ENCODE data around the gene PPP2R2D. TPM values are rescaled to one million over a fixed set of nuclear protein-coding genes. Genes with fewer than 3 reads are reported as not detected.

The PPP2R2D gene
- total RNA-seq, 2 donors from 2014 or later, result 35.5 to 37.5 TPM

GRCh38 chr10:131975003-131975402 lies 74.2 kb downstream of the PPP2R2D start:
- no peak for DNase-seq
- 94% methylated on average over 6 of the region's 6 CpGs; no CpG with 5 or more reads in 1 of the 2 experiments for WGBS, 2 experiments (ENCODE audit: insufficient coverage in 1 of 2, insufficient read length in 1 of 2)
- Histone ChIP-seq H3K27ac (ENCODE audit: low read depth, low read length) (no peak overlapping the region), H3K9me3 (ENCODE audit: control insufficient read depth, low read length) (no peaks in the 10 kb centered on the region), H3K27me3 (ENCODE audit: control insufficient read depth, insufficient read depth, low read length, poor library complexity, severe bottlenecking) (no peaks in the 10 kb centered on the region), H3K4me1 (ENCODE audit: control insufficient read depth, insufficient read depth, low read length) (no peaks in the 10 kb centered on the region), H3K4me3 (ENCODE audit: low read length) (no peak overlapping the region), H3K36me3 (ENCODE audit: control insufficient read depth, insufficient read depth, low read length) (peaks cover 83% of the 10 kb centered on the region), H3K9ac (ENCODE audit: extremely low read depth, low read length, poor library complexity, severe bottlenecking) (no peak overlapping the region)
- TF ChIP-seq, protein P1, sequence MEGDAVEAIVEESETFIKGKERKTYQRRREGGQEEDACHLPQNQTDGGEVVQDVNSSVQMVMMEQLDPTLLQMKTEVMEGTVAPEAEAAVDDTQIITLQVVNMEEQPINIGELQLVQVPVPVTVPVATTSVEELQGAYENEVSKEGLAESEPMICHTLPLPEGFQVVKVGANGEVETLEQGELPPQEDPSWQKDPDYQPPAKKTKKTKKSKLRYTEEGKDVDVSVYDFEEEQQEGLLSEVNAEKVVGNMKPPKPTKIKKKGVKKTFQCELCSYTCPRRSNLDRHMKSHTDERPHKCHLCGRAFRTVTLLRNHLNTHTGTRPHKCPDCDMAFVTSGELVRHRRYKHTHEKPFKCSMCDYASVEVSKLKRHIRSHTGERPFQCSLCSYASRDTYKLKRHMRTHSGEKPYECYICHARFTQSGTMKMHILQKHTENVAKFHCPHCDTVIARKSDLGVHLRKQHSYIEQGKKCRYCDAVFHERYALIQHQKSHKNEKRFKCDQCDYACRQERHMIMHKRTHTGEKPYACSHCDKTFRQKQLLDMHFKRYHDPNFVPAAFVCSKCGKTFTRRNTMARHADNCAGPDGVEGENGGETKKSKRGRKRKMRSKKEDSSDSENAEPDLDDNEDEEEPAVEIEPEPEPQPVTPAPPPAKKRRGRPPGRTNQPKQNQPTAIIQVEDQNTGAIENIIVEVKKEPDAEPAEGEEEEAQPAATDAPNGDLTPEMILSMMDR (conservative IDR thresholded peaks at IDR 0.05), result no peak
- Mint-ChIP-seq H3K4me1 (peaks cover 34% of the 10 kb centered on the region), H3K27me3 (ENCODE audit: insufficient read depth) (no peaks in the 10 kb centered on the region), H3K4me3 (no peak overlapping the region), H3K27ac (no peak overlapping the region), H3K36me3 (ENCODE audit: low read depth) (peaks cover 79% of the 10 kb centered on the region), H3K9me3 (peaks cover 3% of the 10 kb centered on the region)

- Histone ChIP-seq H3K27me3 (ENCODE audit: control insufficient read depth, insufficient read depth, low read length, poor library complexity, severe bottlenecking) (no peaks in the 10 kb centered on the region), H3K4me3 (ENCODE audit: low read length) (no peak overlapping the region), H3K36me3 (ENCODE audit: control insufficient read depth, insufficient read depth, low read length) (peaks cover 75% of the 10 kb centered on the region), H3K9ac (ENCODE audit: extremely low read depth, low read length, poor library complexity, severe bottlenecking) (no peak overlapping the region), H3K4me1 (ENCODE audit: control insufficient read depth, insufficient read depth, low read length) (no peaks in the 10 kb centered on the region), H3K27ac (ENCODE audit: low read depth, low read length) (no peak overlapping the region), H3K9me3 (ENCODE audit: control insufficient read depth, low read length) (no peaks in the 10 kb centered on the region)
- Mint-ChIP-seq H3K27me3 (ENCODE audit: insufficient read depth) (no peaks in the 10 kb centered on the region), H3K36me3 (ENCODE audit: low read depth) (peaks cover 72% of the 10 kb centered on the region), H3K27ac (peak overlapping the region; percentile 28), H3K4me3 (no peak overlapping the region), H3K9me3 (peaks cover 3% of the 10 kb centered on the region), H3K4me1 (peaks cover 35% of the 10 kb centered on the region)
- WGBS, 2 experiments (ENCODE audit: insufficient coverage in 1 of 2, insufficient read length in 1 of 2), result 95 to 97% methylated on average over 9 to 10 of the region's 10 CpGs
- TF ChIP-seq, protein P1 (conservative IDR thresholded peaks at IDR 0.05), result no peak
- no peak for DNase-seq
Observed at GRCh38 chr10:131975796-131976195, 75.0 kb downstream of the PPP2R2D start.

DNA sequence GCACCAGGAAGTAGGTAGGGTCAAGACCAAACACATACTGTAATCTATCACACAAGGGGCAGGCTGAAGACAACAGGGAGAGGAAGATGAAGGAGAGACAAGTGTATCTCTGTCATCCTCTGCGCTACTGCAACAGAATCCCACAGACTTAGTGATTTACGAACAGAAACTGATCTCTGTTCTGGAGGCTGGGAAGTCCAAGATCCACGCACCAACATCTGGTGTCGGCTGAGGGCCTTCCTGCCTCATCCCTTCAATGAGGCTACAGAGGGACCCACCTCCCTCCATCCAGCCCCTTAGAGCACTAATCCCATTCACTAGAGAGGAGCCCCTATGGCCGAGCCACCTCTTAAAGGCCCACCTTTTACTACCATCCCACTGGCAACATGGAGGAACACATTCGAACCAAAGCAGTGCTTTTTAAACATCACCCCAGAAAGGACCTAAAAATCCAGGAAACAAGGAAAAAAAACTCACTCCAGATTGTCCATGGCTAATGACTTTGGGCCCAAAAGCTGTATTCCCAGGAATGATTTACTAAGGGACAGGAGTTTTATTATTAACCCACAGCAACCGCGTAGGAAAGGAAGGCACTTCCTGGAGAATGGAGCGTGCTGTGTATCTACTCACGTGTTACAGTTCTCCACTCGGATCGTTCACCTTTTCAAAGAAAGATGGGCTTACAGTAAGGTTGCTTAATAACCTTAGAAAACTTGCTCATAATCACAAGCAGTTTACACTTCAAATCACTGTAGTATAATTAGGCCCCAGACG lies 76.7 kb downstream of the PPP2R2D start:
- no peak overlapping the region for H3K9ac ChIP-seq (ENCODE audit: extremely low read depth, low read length, poor library complexity, severe bottlenecking)
- Mint-ChIP-seq H3K27ac (peak overlapping the region; percentile 19), H3K36me3 (ENCODE audit: low read depth) (peaks cover 57% of the 10 kb centered on the region), H3K4me3 (peak overlapping the region; percentile 85), H3K9me3 (peaks cover 3% of the 10 kb centered on the region), H3K27me3 (ENCODE audit: insufficient read depth) (no peaks in the 10 kb centered on the region), H3K4me1 (peaks cover 35% of the 10 kb centered on the region)
- H3K27me3 ChIP-seq (ENCODE audit: control insufficient read depth, insufficient read depth, low read length, poor library complexity, severe bottlenecking), result no peaks in the 10 kb centered on the region
- no peaks in the 10 kb centered on the region for H3K9me3 ChIP-seq (ENCODE audit: control insufficient read depth, low read length)
- 90 to 97% methylated on average over 9 to 13 of the region's 13 CpGs for WGBS, 2 experiments (ENCODE audit: insufficient coverage in 1 of 2, insufficient read length in 1 of 2)
- H3K27ac ChIP-seq (ENCODE audit: low read depth, low read length), result no peak overlapping the region
- TF ChIP-seq, protein P1 (conservative IDR thresholded peaks at IDR 0.05), result no peak
- peaks cover 58% of the 10 kb centered on the region for H3K36me3 ChIP-seq (ENCODE audit: control insufficient read depth, insufficient read depth, low read length)
- peak overlapping the region; percentile 93 for H3K4me3 ChIP-seq (ENCODE audit: low read length)
- no peaks in the 10 kb centered on the region for H3K4me1 ChIP-seq (ENCODE audit: control insufficient read depth, insufficient read depth, low read length)
- DNase-seq, result no peak

Data from endodermal cell (in vitro differentiated cells).